Tibial nerve (tissue), 4 donors: ENCODE data around the gene DOCK9. TPM values are rescaled to one million over a fixed set of nuclear protein-coding genes. Genes with fewer than 3 reads are reported as not detected.
A peak's percentile ranks its signal among the peaks of the same experiment; 100 is the strongest.

Experiments used
- DNase-seq, 2 donors: peaks; one replicate each; pipeline ENCODE4 v3.0.0-alpha.2; 2019; ENCODE audit warnings: low spot score in 2 of 2
- H3K27ac ChIP-seq, 4 donors: fragments of 200-600 bp; sonication (generic) in 3 of 4; one replicate each; pipeline ENCODE4 v1.5.1; 2017 to 2019; ENCODE audit warnings: mild to moderate bottlenecking in 1 of 4
- H3K27me3 ChIP-seq, 2 donors: fragments of 200-600 bp; sonication (generic) in 1 of 2; one replicate each; pipeline versions ENCODE4 v1.5.1 to v1.6.0; 2017 to 2019
- H3K36me3 ChIP-seq, 3 donors: fragments of 200-600 bp; sonication (generic); one replicate each; pipeline ENCODE4 v1.5.1; 2018 to 2019
- H3K4me1 ChIP-seq, 4 donors: fragments of 200-600 bp; sonication (generic) in 3 of 4; one replicate each; pipeline ENCODE4 v1.5.1; 2017 to 2019
- H3K4me3 ChIP-seq, 4 donors: fragments of 200-600 bp; sonication (generic) in 3 of 4; one replicate each; pipeline ENCODE4 v1.5.1; 2017 to 2019; ENCODE audit warnings: mild to moderate bottlenecking in 1 of 4, moderate library complexity in 1 of 4
- H3K9me3 ChIP-seq, 4 donors: fragments of 200-600 bp; sonication (generic) in 3 of 4; one replicate each; pipeline ENCODE4 v1.5.1; 2017 to 2019
- EP300 ChIP-seq, 2 donors: sonication (generic); formaldehyde crosslinking; IDR thresholded peaks; one replicate each; pipeline ENCODE4 v1.6.1; 2017; ENCODE audit warnings: antibody characterized with exemption in 2 of 2, mild to moderate bottlenecking in 1 of 2
- POLR2A ChIP-seq, 2 donors: fragments of 450-650 bp; IDR thresholded peaks; one replicate each; pipeline ENCODE4 v1.6.1; 2017; ENCODE audit warnings: antibody characterized with exemption in 2 of 2, mild to moderate bottlenecking in 2 of 2, moderate library complexity in 2 of 2
- WGBS, 2 donors: methylation state at CpG; one replicate each; pipeline ENCODE4 v1.1.5; 2018; 5-methylcytosine and 5-hydroxymethylcytosine counted together
- total RNA-seq, 4 donors: library from RNA; depleted of rRNA; stranded (reverse); fragments of >200 nt; gene quantifications; one replicate each; pipeline ENCODE4 v1.1.0, GENCODE V29; 2016
- TF ChIP-seq, protein P1 (sequence below), 5 experiments: fragments of 200-600 bp in 3 of 5; fragments of 450-650 bp in 2 of 5; sonication (generic) in 3 of 5; IDR thresholded peaks; one replicate each; pipeline ENCODE4 v1.5.1; 2016 to 2019; ENCODE audit warnings: antibody characterized with exemption in 5 of 5, mild to moderate bottlenecking in 3 of 5, moderate library complexity in 2 of 5

DOCK9 gene
- total RNA-seq, 4 donors from 2014 or later = 147 to 258 (median 243) TPM

GRCh38 chr13:98983182-98983581 lies 5.3 kb upstream of the DOCK9 start:
- TF ChIP-seq EP300 (IDR thresholded peaks at IDR 0.05) (no peak), POLR2A (IDR thresholded peaks at IDR 0.05) (no peak)
- TF ChIP-seq, protein P1, sequence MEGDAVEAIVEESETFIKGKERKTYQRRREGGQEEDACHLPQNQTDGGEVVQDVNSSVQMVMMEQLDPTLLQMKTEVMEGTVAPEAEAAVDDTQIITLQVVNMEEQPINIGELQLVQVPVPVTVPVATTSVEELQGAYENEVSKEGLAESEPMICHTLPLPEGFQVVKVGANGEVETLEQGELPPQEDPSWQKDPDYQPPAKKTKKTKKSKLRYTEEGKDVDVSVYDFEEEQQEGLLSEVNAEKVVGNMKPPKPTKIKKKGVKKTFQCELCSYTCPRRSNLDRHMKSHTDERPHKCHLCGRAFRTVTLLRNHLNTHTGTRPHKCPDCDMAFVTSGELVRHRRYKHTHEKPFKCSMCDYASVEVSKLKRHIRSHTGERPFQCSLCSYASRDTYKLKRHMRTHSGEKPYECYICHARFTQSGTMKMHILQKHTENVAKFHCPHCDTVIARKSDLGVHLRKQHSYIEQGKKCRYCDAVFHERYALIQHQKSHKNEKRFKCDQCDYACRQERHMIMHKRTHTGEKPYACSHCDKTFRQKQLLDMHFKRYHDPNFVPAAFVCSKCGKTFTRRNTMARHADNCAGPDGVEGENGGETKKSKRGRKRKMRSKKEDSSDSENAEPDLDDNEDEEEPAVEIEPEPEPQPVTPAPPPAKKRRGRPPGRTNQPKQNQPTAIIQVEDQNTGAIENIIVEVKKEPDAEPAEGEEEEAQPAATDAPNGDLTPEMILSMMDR (IDR thresholded peaks at IDR 0.05) = no peak
- Histone ChIP-seq H3K9me3 (no peaks in the 10 kb centered on the region), H3K27me3 (no peaks in the 10 kb centered on the region), H3K27ac (no peak overlapping the region), H3K4me1 (peaks cover 0 to 41% (median 0%) of the 10 kb centered on the region in 4 donors), H3K4me3 (no peak overlapping the region), H3K36me3 (no peaks in the 10 kb centered on the region)
- 61 to 67% methylated on average over 5 of the region's 5 CpGs for WGBS, 2 donors
- DNase-seq = no peak

GRCh38 chr13:98981369-98982080 lies 3.7 kb upstream of the DOCK9 start:
- no peak overlapping the region for H3K4me3 ChIP-seq
- peaks cover 0 to 43% (median under 1%) of the 10 kb centered on the region in 4 donors for H3K4me1 ChIP-seq
- TF ChIP-seq EP300 (IDR thresholded peaks at IDR 0.05) (no peak), POLR2A (IDR thresholded peaks at IDR 0.05) (no peak)
- TF ChIP-seq, protein P1 (IDR thresholded peaks at IDR 0.05) = no peak
- no peak overlapping the region for H3K27ac ChIP-seq
- H3K9me3 ChIP-seq = no peaks in the 10 kb centered on the region
- H3K36me3 ChIP-seq = no peaks in the 10 kb centered on the region
- WGBS, 2 donors = 84 to 89% methylated on average over 9 of the region's 9 CpGs
- H3K27me3 ChIP-seq = no peaks in the 10 kb centered on the region
- DNase-seq = no peak

GRCh38 chr13:98979012-98979660 lies 1.3 kb upstream of the DOCK9 start:
- Histone ChIP-seq H3K4me1 (peaks cover 0 to 44% (median 7%) of the 10 kb centered on the region in 4 donors), H3K27ac (peak overlapping the region in 2 of 4 donors; percentile 85 to 88), H3K27me3 (no peaks in the 10 kb centered on the region), H3K36me3 (no peaks in the 10 kb centered on the region), H3K4me3 (no peak overlapping the region), H3K9me3 (no peaks in the 10 kb centered on the region)
- no peak for DNase-seq
- 80 to 81% methylated on average over 9 of the region's 9 CpGs for WGBS, 2 donors
- TF ChIP-seq EP300 (IDR thresholded peaks at IDR 0.05) (no peak), POLR2A (IDR thresholded peaks at IDR 0.05) (no peak)
- TF ChIP-seq, protein P1 (IDR thresholded peaks at IDR 0.05) = no peak

DNA sequence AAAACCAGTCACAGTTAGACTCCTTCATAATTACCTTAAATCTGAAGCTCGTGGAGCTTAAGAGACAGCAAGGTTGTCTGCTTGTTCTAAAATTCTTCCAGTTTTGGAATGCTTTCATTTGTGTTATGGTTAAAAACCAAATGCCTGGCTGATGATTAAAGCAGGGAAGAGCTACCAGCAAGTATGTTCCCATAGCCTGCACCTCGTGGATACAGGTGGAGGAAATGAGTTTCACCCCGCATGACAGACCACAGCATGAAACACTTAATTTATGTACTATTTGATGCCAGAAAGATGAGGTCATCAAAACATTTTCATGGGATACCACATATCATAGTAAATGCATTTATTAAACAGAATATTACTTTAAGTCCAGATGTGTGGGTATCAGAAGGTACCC lies 416 bp upstream of the DOCK9 start:
- DNase-seq = no peak
- peak overlapping the region; percentile 28 to 64 (median 47) for H3K4me3 ChIP-seq
- peaks cover 0 to 50% (median 7%) of the 10 kb centered on the region in 4 donors for H3K4me1 ChIP-seq
- H3K9me3 ChIP-seq = no peaks in the 10 kb centered on the region
- TF ChIP-seq EP300 (IDR thresholded peaks at IDR 0.05) = no peak
- TF ChIP-seq POLR2A (IDR thresholded peaks at IDR 0.05) = no peak
- TF ChIP-seq, protein P1 (IDR thresholded peaks at IDR 0.05) = no peak
- WGBS, 2 donors = 6 to 15% methylated on average over 3 of the region's 3 CpGs
- no peaks in the 10 kb centered on the region for H3K27me3 ChIP-seq
- H3K36me3 ChIP-seq = no peaks in the 10 kb centered on the region
- H3K27ac ChIP-seq = peak overlapping the region; percentile 29 to 88 (median 58)

GRCh38 chr13:98976941-98977340 lies 923 bp downstream of the DOCK9 start:
- 10 to 17% methylated on average over 2 of the region's 2 CpGs for WGBS, 2 donors
- TF ChIP-seq EP300 (IDR thresholded peaks at IDR 0.05) (no peak), POLR2A (IDR thresholded peaks at IDR 0.05) (no peak)
- TF ChIP-seq, protein P1 (IDR thresholded peaks at IDR 0.05) = no peak

More at GRCh38 chr13:98976941-98977340, 923 bp downstream of the DOCK9 start:
- no peaks in the 10 kb centered on the region for H3K9me3 ChIP-seq
- no peak for DNase-seq
- H3K36me3 ChIP-seq = no peaks in the 10 kb centered on the region
- peak overlapping the region; percentile 28 to 64 (median 47) for H3K4me3 ChIP-seq
- no peaks in the 10 kb centered on the region for H3K27me3 ChIP-seq
- H3K4me1 ChIP-seq = peaks cover 0 to 57% (median 7%) of the 10 kb centered on the region in 4 donors
- peak overlapping the region; percentile 29 to 88 (median 58) for H3K27ac ChIP-seq
